NCI-H2107 treated with DMSO at 0.1 percent for 48 hours (cell line): ENCODE measurements around the gene MCTP2.
A peak's percentile ranks its signal among the peaks of the same experiment; 100 is the strongest.

Experiments
- DNase-seq: peaks from one replicate; lab custom pipeline; 2025; ENCODE audit not compliant: unreplicated experiment; lab: John Stamatoyannopoulos, UW

MCTP2 gene

GRCh38 chr15:94352636-94353487 lies 121.5 kb downstream of the MCTP2 start:
- DNase-seq: no peak

- DNase-seq: no peak
Measured at GRCh38 chr15:94353488-94353820, 122.1 kb downstream of the MCTP2 start.

DNA sequence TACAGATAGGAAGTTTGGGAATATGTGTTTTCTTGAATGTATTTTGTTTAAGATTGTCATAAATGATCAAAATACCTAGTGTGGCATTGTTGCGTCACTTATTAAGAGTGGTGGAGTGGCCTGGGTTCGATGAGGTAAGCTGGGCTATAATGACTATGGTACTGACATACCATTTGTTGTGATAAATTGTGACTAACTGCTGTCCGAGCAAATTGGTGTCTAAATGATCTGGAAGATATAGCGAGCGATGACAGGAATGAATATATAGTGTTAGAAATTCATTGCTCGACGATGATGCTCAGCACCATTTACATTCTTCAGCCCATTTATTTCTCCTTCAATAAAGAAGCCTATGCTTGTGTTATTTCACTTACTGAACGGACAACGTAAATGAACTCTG lies 123.3 kb downstream of the MCTP2 start:
- no peak for DNase-seq

GRCh38 chr15:94359716-94360115 lies 128.4 kb downstream of the MCTP2 start:
- no peak for DNase-seq

- DNase-seq: no peak
Measured at GRCh38 chr15:94360251-94360685, 128.9 kb downstream of the MCTP2 start.

DNA sequence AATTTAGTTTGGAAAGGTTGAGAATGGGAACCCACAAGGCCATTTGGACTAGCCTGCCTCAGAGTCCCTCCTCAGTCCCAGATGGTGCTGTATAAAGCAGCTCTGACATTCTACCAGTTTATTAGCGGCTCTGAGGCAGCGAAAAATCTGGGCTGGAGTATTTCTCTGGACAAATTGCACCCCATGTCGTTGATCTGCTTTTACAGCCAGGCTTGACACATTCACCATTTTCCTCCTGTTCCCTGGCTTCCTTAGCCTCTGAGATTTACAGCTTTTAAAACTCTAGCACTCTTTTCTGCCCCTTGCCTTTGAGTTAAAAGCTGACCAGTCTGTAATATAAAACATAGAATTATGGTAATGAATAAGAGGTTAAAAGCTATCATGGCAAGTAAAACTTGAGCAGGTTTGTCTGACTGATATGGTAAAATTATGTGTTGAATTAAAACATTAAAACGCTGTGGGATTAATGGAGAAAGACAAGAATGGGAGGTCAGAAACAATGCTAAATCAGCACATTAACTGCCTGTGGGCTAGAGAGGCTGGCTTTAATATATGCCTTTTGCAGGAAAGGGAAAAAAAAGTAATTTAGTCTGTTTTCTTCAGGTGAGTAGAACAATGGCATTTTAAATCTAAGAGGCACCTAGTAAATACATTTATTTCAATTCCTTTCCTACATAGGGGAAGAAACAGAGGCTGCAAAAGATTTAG lies 131.2 kb downstream of the MCTP2 start:
- DNase-seq: no peak

DNA sequence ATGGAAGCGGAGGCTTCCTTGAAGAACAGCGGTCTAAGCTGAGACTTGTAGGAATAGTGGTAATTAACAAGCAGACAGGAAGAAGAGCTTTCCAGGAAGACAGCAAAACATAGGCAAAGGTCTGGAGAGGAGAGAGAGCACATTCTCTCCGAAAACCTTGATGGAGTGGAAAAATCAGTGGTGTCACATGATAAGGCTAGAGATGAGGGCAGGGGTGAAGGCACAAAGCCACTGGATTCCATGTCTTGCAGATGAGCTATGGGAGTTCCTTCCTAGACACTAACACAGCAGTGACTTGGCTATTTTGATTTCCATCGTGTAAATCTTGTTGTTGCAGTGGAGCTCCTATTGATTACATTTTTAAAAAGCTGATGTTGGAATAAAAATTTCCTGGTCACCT lies 132.0 kb downstream of the MCTP2 start:
- no peak for DNase-seq

- DNase-seq: peak; percentile 61
Measured at GRCh38 chr15:94366781-94367180, 135.4 kb downstream of the MCTP2 start.

GRCh38 chr15:94367726-94368535 lies 136.6 kb downstream of the MCTP2 start:
- no peak for DNase-seq

DNA sequence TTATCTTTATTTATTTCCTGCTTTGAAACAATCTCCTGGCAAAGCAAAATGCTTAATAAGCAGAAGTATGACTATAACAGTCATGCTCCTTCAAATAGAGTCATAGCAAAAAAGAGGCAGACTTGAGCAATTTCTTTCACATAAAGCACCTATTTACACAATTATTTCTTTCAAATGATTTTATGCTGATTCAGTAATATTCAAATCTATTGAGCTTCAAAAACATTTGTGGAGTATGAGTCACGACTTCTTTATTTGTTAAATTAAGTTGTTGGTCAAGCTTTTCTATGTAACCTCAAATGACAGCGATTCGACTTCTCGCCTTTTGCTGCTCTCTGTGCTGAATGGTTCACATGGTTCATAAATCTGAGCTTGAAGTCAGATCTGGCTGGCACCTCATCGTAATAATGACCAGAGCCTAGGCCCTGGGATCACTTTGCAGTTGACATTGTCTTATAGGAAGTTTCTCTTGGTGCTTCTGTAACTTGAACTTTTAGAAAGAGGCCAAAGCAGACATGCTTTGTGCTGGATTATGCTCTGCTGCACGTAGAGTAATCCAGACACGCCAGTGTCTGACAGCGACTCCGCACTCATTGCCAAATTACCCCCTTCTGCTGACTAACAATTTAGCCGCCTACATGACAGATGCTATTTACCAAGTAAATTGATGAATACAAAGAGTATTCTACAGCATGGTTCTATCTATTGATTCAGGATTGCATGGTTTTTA lies 139.0 kb downstream of the MCTP2 start:
- DNase-seq: no peak

DNA sequence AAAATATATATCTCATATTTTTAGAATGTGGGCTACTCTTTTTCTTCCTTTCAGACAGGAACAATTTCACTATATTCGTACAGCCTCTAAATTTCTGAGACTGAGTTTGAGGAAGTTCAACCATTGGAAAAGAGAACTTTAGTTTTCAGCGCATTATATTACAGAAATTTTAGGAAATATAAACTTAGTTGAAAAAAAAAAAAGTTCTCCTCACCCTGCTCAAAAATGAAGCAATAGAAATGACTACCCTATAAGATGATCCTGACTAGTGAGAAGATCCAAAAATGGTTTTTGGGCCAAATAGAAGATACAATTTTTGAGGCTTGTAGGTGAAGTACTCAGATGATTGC lies 139.6 kb downstream of the MCTP2 start:
- no peak for DNase-seq

- DNase-seq: no peak
Measured at GRCh38 chr15:94372821-94373220, 141.5 kb downstream of the MCTP2 start.

- no peak for DNase-seq
Measured at GRCh38 chr15:94375997-94376396, 144.6 kb downstream of the MCTP2 start.

- no peak for DNase-seq
Measured at GRCh38 chr15:94379986-94380385, 148.6 kb downstream of the MCTP2 start.

DNA sequence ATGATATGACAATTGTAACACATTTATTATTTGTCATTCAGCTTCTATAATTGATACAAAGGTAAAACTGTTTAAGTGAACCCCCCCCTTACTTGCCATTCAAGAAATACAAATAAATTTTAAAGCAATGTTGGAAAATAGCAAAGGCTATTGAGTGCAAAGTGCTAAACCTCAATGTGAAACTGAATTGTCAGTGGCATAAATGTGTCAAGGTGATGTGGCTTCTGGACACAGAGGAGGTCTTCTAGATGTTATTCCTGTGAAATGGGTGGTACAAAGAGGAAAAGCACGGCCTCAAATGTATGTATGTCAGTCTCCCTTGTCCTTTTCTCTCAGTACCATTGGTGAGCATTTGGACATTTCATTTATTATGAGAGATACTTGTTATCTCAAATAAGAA lies 149.4 kb downstream of the MCTP2 start:
- DNase-seq: no peak

GRCh38 chr15:94381384-94381783 lies 150.0 kb downstream of the MCTP2 start:
- DNase-seq: no peak

DNA sequence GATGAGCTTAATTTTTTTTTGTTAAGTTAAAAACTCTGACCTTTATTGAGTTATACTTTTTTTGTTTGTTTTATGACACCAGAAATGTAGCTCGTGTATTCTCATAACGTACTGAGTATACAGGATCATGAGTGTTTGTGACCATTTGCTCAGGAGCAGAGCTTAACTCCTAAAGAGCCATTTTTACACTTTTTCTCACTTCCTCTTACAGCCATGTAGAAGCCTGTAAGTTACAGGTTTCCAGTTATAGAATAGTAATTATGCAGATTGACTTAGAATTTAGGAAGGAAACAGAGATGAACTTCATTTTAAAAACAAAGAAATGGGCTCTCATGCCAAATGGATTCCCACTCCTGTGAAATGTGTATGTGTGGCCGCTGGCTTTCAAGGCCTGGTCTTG lies 151.7 kb downstream of the MCTP2 start:
- no peak for DNase-seq

GRCh38 chr15:94383706-94384105 lies 152.3 kb downstream of the MCTP2 start:
- no peak for DNase-seq

- DNase-seq: no peak
Measured at GRCh38 chr15:94385441-94385840, 154.1 kb downstream of the MCTP2 start.

GRCh38 chr15:94386351-94386750 lies 155.0 kb downstream of the MCTP2 start:
- no peak for DNase-seq

- no peak for DNase-seq
Measured at GRCh38 chr15:94387442-94387841, 156.1 kb downstream of the MCTP2 start.
